Mesenchymal stem cell (in vitro differentiated cells and primary cell): ENCODE data around the gene ADAM10.

Experiments used
- DNase-seq: peaks from one replicate; pipeline ENCODE4 v3.0.0-alpha.2; 2013
- H2AFZ ChIP-seq: one replicate; pipeline ENCODE4 v1.6.1; 2013; ENCODE audit warnings: low read depth, mild to moderate bottlenecking, control low read depth, inconsistent platforms, low read length, moderate library complexity
- H2AK5ac ChIP-seq: 2 replicates; pipeline ENCODE4 v1.6.1; 2013; ENCODE audit warnings: low read length, moderate library complexity, mild to moderate bottlenecking, inconsistent platforms; ENCODE audit not compliant: severe bottlenecking
- H2BK120ac ChIP-seq: one replicate; pipeline ENCODE4 v1.6.1; 2013; ENCODE audit warnings: low read depth, mild to moderate bottlenecking, inconsistent platforms, low read length, moderate library complexity
- H2BK12ac ChIP-seq, 2 experiments: one replicate each; pipeline ENCODE4 v1.6.1; 2013; ENCODE audit warnings: inconsistent platforms in 2 of 2, low read length in 2 of 2, mild to moderate bottlenecking in 2 of 2, moderate library complexity in 2 of 2, control low read depth in 1 of 2
- H2BK15ac ChIP-seq: one replicate; pipeline ENCODE4 v1.6.1; 2013; ENCODE audit warnings: mild to moderate bottlenecking, low read depth, inconsistent platforms; ENCODE audit not compliant: poor library complexity, severe bottlenecking
- H2BK5ac ChIP-seq: 2 replicates; pipeline ENCODE4 v1.6.1; 2013; ENCODE audit warnings: low read depth, mild to moderate bottlenecking, low read length, control low read depth, inconsistent platforms; ENCODE audit not compliant: poor library complexity, severe bottlenecking
- H3K14ac ChIP-seq, 2 experiments: one replicate each; pipeline ENCODE4 v1.6.1; 2013; ENCODE audit warnings: inconsistent platforms in 2 of 2, low read length in 2 of 2, control low read depth in 1 of 2, mild to moderate bottlenecking in 1 of 2, moderate library complexity in 1 of 2
- H3K18ac ChIP-seq, 2 experiments: one replicate each; pipeline ENCODE4 v1.6.1; 2013; ENCODE audit warnings: inconsistent platforms in 2 of 2, low read length in 2 of 2, control low read depth in 1 of 2, low read depth in 1 of 2, mild to moderate bottlenecking in 1 of 2
- H3K23ac ChIP-seq, 2 experiments: one replicate each; pipeline ENCODE4 v1.6.1; 2013; ENCODE audit warnings: inconsistent platforms in 2 of 2, low read length in 2 of 2, mild to moderate bottlenecking in 2 of 2, moderate library complexity in 2 of 2, control low read depth in 1 of 2
- H3K27ac ChIP-seq: 2 replicates; pipeline ENCODE4 v1.5.1; 2013; ENCODE audit warnings: mild to moderate bottlenecking, moderate library complexity, low read length, control low read depth, inconsistent platforms; ENCODE audit not compliant: poor library complexity, severe bottlenecking
- H3K27me3 ChIP-seq, 2 experiments: 2 replicates each; pipeline versions ENCODE4 v1.6.1 to v1.7.0; 2013; ENCODE audit warnings: low read length in 2 of 2, mild to moderate bottlenecking in 2 of 2, moderate library complexity in 2 of 2, control low read depth in 1 of 2, inconsistent platforms in 1 of 2; ENCODE audit not compliant: control insufficient read depth in 1 of 2, insufficient read depth in 1 of 2
- H3K36me3 ChIP-seq, 2 experiments: 2 replicates each; pipeline versions ENCODE4 v1.6.1 to v1.7.0; 2013; ENCODE audit warnings: low read length in 2 of 2, control low read depth in 1 of 2, inconsistent platforms in 1 of 2, low read depth in 1 of 2, mild to moderate bottlenecking in 1 of 2; ENCODE audit not compliant: insufficient read depth in 2 of 2, control insufficient read depth in 1 of 2
- H3K4ac ChIP-seq, 2 experiments: one replicate each; pipeline ENCODE4 v1.6.1; 2013; ENCODE audit warnings: inconsistent platforms in 2 of 2, low read length in 2 of 2, mild to moderate bottlenecking in 2 of 2, moderate library complexity in 2 of 2, control low read depth in 1 of 2, low read depth in 1 of 2
- H3K4me1 ChIP-seq: 2 replicates; pipeline ENCODE4 v1.6.1; 2013; ENCODE audit warnings: low read depth, low read length, control low read depth; ENCODE audit not compliant: control insufficient read depth, insufficient read depth
- H3K4me2 ChIP-seq: 2 replicates; pipeline ENCODE4 v1.6.1; 2013; ENCODE audit warnings: low read length, mild to moderate bottlenecking, inconsistent platforms; ENCODE audit not compliant: poor library complexity, severe bottlenecking
- H3K4me3 ChIP-seq, 2 experiments: 2 replicates each; pipeline versions ENCODE4 v1.5.1 to v1.7.0; 2013; ENCODE audit warnings: low read length in 2 of 2, mild to moderate bottlenecking in 2 of 2, control low read depth in 1 of 2, low read depth in 1 of 2; ENCODE audit not compliant: insufficient read depth in 1 of 2
- H3K79me1 ChIP-seq: replicated peaks from 2 replicates; pipeline ENCODE4 v1.6.1; 2013; ENCODE audit warnings: mild to moderate bottlenecking, control low read depth, low read length, inconsistent platforms; ENCODE audit not compliant: poor library complexity, severe bottlenecking
- H3K9ac ChIP-seq: 2 replicates; pipeline ENCODE4 v1.7.0; 2013; ENCODE audit warnings: mild to moderate bottlenecking, low read length, moderate library complexity
- H3K9me3 ChIP-seq: 2 replicates; pipeline ENCODE4 v1.7.0; 2013; ENCODE audit warnings: mild to moderate bottlenecking, low read length; ENCODE audit not compliant: control insufficient read depth
- H4K8ac ChIP-seq: one replicate; pipeline ENCODE4 v1.6.1; 2013; ENCODE audit warnings: inconsistent platforms, mild to moderate bottlenecking, low read length, moderate library complexity
- H4K91ac ChIP-seq: one replicate; pipeline ENCODE4 v1.6.1; 2013; ENCODE audit warnings: mild to moderate bottlenecking, low read length, inconsistent platforms
- whole genome bisulfite sequencing: methylation state at CpG from one replicate; pipeline ENCODE4 v1.1.7; 2013; ENCODE audit warnings: mixed read lengths; 5-methylcytosine and 5-hydroxymethylcytosine counted together

ADAM10 gene

GRCh38 chr15:58554758-58555157 is 194.7 kb downstream of the ADAM10 start:
- Histone ChIP-seq H3K79me1 (no peaks in the 10 kb centered on the region), H3K27me3 (peaks cover 0 to 7% of the 10 kb centered on the region in 2 experiments), H3K36me3 (no peaks in the 10 kb centered on the region), H3K23ac (no peak overlapping the region), H3K9me3 (no peaks in the 10 kb centered on the region), H3K18ac (no peak overlapping the region), H3K4me1 (peaks cover 15% of the 10 kb centered on the region), H3K27ac (no peak overlapping the region), H3K4ac (no peak overlapping the region), H2AFZ (no peak overlapping the region), H3K4me2 (no peak overlapping the region), H2BK15ac (no peak overlapping the region), H4K8ac (no peak overlapping the region), H3K9ac (no peak overlapping the region), H2BK120ac (no peak overlapping the region), H2BK5ac (no peak overlapping the region), H2AK5ac (no peak overlapping the region), H2BK12ac (no peak overlapping the region), H3K14ac (peak overlapping the region in 1 of 2 experiments; percentile 68), H3K4me3 (no peak overlapping the region), H4K91ac (no peak overlapping the region)
- no peak for DNase-seq
- 83% methylated on average over 5 of the region's 5 CpGs for WGBS

DNA sequence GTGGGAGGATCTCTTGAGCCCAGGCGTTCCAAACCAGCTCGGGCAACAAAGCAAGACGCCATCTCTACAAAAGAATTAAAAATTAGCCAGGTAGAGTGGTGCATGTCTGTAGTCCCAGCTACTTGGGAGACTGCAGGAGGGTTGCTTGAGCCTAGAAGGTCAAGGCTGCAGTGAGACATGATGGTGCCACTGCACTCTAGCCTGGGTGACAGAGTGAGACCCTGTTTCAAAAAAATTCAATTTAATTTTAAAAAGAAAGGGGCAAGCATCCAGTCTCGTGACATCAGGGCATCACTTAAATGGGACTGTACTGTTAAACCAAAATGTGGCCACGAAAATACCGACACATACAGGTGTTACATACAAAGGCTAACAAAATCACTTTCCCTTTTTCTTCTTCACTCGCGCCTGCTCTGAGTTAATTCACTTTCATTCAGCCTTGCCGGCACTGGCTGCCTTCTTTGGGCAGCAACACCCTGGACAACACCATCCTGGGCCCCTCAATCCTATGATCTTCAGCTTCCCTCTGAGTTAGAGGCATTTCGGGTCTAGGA is 196.1 kb downstream of the ADAM10 start:
- Histone ChIP-seq H2BK120ac (no peak overlapping the region), H3K27me3 (peaks cover 0 to 7% of the 10 kb centered on the region in 2 experiments), H3K23ac (no peak overlapping the region), H3K36me3 (no peaks in the 10 kb centered on the region), H3K4ac (peak overlapping the region in 1 of 2 experiments; percentile 40), H3K18ac (peak overlapping the region in 1 of 2 experiments; percentile 55), H2BK12ac (peak overlapping the region; percentile 86 to 93), H3K27ac (no peak overlapping the region), H3K4me1 (peaks cover 16% of the 10 kb centered on the region), H4K91ac (no peak overlapping the region), H2AFZ (no peak overlapping the region), H3K9me3 (no peaks in the 10 kb centered on the region), H3K4me2 (no peak overlapping the region), H2AK5ac (peak overlapping the region; percentile 41), H2BK5ac (no peak overlapping the region), H3K14ac (no peak overlapping the region), H2BK15ac (no peak overlapping the region), H3K9ac (no peak overlapping the region), H3K4me3 (no peak overlapping the region), H4K8ac (no peak overlapping the region), H3K79me1 (no peaks in the 10 kb centered on the region)
- no peak for DNase-seq
- WGBS: 97% methylated on average over 10 of the region's 10 CpGs

DNA sequence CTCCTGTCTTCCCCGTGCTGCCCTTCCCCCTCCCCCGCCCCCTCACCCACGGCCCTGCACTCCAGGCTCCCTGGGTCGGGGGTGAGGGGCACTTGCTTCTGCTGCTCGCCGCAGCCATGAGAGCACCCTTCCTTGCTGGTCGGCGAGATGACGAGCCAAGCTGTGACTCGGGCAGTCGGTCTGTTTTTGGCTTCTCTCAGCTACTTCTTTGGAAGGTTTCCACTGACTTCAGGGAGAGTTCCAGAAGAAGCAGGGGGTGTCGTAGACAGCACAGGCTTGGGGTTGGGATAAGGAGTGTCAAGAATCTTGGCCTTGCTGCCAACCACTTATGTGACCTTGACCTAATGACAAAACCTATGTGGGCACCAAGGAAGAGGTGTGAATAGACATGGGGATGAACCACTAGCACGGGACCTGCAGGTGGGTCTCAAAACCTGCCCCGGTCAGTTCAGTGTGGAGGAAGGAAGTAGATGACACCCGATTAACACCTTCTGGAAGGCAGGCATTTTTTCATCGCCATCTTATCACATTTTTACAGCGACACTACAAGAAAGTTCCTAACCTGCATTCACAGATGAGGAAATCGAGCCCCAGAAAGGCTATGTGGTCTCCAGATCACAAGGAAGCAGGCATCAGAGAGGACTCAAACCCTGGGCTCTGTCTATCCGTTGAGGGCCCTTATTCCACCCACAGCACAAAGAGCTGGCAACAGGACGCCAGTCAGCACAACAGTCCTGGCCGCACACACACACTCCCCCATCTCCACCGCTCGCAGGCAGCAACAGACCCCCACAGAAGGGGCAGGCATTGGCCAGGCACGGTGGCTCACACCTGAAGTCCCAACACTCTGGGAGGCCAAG is 196.8 kb downstream of the ADAM10 start:
- Histone ChIP-seq H4K8ac (peak overlapping the region; percentile 87), H3K27ac (no peak overlapping the region), H3K9me3 (no peaks in the 10 kb centered on the region), H3K4me3 (peak overlapping the region in 1 of 2 experiments; percentile 72), H2BK15ac (peak overlapping the region; percentile 15), H3K4me1 (peaks cover 22% of the 10 kb centered on the region), H2AFZ (no peak overlapping the region), H3K9ac (peak overlapping the region; percentile 94), H2BK5ac (no peak overlapping the region), H3K27me3 (peaks cover 0 to 7% of the 10 kb centered on the region in 2 experiments), H4K91ac (peak overlapping the region; percentile 97), H3K4me2 (no peak overlapping the region), H3K79me1 (no peaks in the 10 kb centered on the region), H2BK120ac (peak overlapping the region; percentile 90), H3K14ac (no peak overlapping the region), H2BK12ac (peak overlapping the region; percentile 86 to 93), H3K23ac (no peak overlapping the region), H3K4ac (peak overlapping the region; percentile 78 to 83), H2AK5ac (peak overlapping the region; percentile 28), H3K18ac (peak overlapping the region; percentile 93 to 97), H3K36me3 (peaks cover 0 to 3% of the 10 kb centered on the region in 2 experiments)
- WGBS: 89% methylated on average over 24 of the region's 24 CpGs
- DNase-seq: no peak
